Liver (tissue), 3 donors: ENCODE results near the gene ARTN.

ENCODE experiments used
- EGR1 ChIP-seq, 2 donors: IDR thresholded peaks; 2 replicates each; pipeline ENCODE4 v1.6.1; 2016 to 2018; ENCODE audit warnings: antibody characterized with exemption in 2 of 2, low read depth in 2 of 2
- GABPA ChIP-seq, 2 donors: IDR thresholded peaks in 1 of 2; conservative IDR thresholded peaks in 1 of 2; 2 replicates each; pipeline ENCODE4 v1.6.1; 2016; ENCODE audit warnings: antibody characterized with exemption in 2 of 2, mild to moderate bottlenecking in 1 of 2, moderate library complexity in 1 of 2
- HNF4A ChIP-seq, 2 donors: conservative IDR thresholded peaks; 2 replicates each; pipeline ENCODE4 v1.6.1; 2016; ENCODE audit warnings: antibody characterized with exemption in 2 of 2, mild to moderate bottlenecking in 2 of 2
- JUND ChIP-seq, 2 donors: IDR thresholded peaks; 2 replicates each; pipeline ENCODE4 v1.6.1; 2016; ENCODE audit warnings: antibody characterized with exemption in 2 of 2
- RAD21 ChIP-seq, 2 donors: IDR thresholded peaks; 2 replicates each; pipeline ENCODE4 v1.6.1; 2016; ENCODE audit warnings: antibody characterized with exemption in 2 of 2, mild to moderate bottlenecking in 2 of 2
- RXRA ChIP-seq, 2 donors: IDR thresholded peaks; 2 replicates each; pipeline ENCODE4 v1.6.1; 2017 to 2018; ENCODE audit warnings: antibody characterized with exemption in 2 of 2, mild to moderate bottlenecking in 1 of 2
- SP1 ChIP-seq: IDR thresholded peaks from 2 replicates; pipeline ENCODE4 v1.6.1; 2018; ENCODE audit warnings: antibody characterized with exemption, mild to moderate bottlenecking
- TAF1 ChIP-seq: conservative IDR thresholded peaks from 2 replicates; pipeline ENCODE4 v1.6.1; 2016; ENCODE audit warnings: antibody characterized with exemption, mild to moderate bottlenecking
- YY1 ChIP-seq: IDR thresholded peaks from 2 replicates; pipeline ENCODE4 v1.6.1; 2016; ENCODE audit warnings: antibody characterized with exemption, mild to moderate bottlenecking
- TF ChIP-seq, protein P1 (sequence below): fragments of 150-350 bp; IDR thresholded peaks from 2 replicates; pipeline ENCODE4 v1.5.1; 2017; ENCODE audit warnings: improper control_type of control experiment, low read depth, low read length; ENCODE audit not compliant: missing input control
- TF ChIP-seq, protein P2 (sequence below): IDR thresholded peaks from 2 replicates; pipeline ENCODE4 v1.6.1; 2016; ENCODE audit warnings: antibody characterized with exemption, mild to moderate bottlenecking
- TF ChIP-seq, protein P3 (sequence below): IDR thresholded peaks from 2 replicates; pipeline ENCODE4 v1.6.1; 2016; ENCODE audit warnings: antibody characterized with exemption
- TF ChIP-seq, protein P4 (sequence below): IDR thresholded peaks from 2 replicates; pipeline ENCODE4 v1.6.1; 2016; ENCODE audit warnings: antibody characterized with exemption
- donor health status: healthy.
- donor health status: healthy.

DNA sequence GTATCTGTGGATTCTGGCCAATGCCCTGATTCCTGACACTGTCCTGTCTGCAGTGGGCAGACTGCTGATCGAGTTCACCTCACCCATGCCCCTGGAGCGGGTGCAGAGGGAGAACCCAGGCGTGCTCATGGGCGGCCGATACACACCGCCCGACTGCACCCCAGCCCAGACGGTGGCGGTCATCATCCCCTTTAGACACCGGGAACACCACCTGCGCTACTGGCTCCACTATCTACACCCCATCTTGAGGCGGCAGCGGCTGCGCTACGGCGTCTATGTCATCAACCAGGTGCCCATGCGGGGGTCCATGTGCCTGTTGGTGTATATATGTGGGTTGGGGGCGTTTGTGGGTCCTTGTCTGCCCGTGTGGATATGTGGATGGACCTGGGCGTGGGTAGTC, 48.0 kb downstream of the ARTN start:
- TF ChIP-seq, protein P1, sequence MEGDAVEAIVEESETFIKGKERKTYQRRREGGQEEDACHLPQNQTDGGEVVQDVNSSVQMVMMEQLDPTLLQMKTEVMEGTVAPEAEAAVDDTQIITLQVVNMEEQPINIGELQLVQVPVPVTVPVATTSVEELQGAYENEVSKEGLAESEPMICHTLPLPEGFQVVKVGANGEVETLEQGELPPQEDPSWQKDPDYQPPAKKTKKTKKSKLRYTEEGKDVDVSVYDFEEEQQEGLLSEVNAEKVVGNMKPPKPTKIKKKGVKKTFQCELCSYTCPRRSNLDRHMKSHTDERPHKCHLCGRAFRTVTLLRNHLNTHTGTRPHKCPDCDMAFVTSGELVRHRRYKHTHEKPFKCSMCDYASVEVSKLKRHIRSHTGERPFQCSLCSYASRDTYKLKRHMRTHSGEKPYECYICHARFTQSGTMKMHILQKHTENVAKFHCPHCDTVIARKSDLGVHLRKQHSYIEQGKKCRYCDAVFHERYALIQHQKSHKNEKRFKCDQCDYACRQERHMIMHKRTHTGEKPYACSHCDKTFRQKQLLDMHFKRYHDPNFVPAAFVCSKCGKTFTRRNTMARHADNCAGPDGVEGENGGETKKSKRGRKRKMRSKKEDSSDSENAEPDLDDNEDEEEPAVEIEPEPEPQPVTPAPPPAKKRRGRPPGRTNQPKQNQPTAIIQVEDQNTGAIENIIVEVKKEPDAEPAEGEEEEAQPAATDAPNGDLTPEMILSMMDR: no peak
- TF ChIP-seq JUND (IDR thresholded peaks at IDR 0.05): no peak
- TF ChIP-seq GABPA (IDR thresholded peaks at IDR 0.05 in 1 of 2, conservative IDR thresholded peaks at IDR 0.05 in 1 of 2): no peak
- TF ChIP-seq TAF1: no peak
- TF ChIP-seq YY1: no peak
- TF ChIP-seq EGR1 (IDR thresholded peaks at IDR 0.05; ENCODE audit: low read depth in 2 of 2): no peak
- TF ChIP-seq, protein P2, sequence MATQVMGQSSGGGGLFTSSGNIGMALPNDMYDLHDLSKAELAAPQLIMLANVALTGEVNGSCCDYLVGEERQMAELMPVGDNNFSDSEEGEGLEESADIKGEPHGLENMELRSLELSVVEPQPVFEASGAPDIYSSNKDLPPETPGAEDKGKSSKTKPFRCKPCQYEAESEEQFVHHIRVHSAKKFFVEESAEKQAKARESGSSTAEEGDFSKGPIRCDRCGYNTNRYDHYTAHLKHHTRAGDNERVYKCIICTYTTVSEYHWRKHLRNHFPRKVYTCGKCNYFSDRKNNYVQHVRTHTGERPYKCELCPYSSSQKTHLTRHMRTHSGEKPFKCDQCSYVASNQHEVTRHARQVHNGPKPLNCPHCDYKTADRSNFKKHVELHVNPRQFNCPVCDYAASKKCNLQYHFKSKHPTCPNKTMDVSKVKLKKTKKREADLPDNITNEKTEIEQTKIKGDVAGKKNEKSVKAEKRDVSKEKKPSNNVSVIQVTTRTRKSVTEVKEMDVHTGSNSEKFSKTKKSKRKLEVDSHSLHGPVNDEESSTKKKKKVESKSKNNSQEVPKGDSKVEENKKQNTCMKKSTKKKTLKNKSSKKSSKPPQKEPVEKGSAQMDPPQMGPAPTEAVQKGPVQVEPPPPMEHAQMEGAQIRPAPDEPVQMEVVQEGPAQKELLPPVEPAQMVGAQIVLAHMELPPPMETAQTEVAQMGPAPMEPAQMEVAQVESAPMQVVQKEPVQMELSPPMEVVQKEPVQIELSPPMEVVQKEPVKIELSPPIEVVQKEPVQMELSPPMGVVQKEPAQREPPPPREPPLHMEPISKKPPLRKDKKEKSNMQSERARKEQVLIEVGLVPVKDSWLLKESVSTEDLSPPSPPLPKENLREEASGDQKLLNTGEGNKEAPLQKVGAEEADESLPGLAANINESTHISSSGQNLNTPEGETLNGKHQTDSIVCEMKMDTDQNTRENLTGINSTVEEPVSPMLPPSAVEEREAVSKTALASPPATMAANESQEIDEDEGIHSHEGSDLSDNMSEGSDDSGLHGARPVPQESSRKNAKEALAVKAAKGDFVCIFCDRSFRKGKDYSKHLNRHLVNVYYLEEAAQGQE: no peak
- TF ChIP-seq, protein P3, sequence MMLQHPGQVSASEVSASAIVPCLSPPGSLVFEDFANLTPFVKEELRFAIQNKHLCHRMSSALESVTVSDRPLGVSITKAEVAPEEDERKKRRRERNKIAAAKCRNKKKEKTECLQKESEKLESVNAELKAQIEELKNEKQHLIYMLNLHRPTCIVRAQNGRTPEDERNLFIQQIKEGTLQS: no peak
- TF ChIP-seq, protein P4, sequence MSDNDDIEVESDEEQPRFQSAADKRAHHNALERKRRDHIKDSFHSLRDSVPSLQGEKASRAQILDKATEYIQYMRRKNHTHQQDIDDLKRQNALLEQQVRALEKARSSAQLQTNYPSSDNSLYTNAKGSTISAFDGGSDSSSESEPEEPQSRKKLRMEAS: no peak
- no peak for TF ChIP-seq RAD21 (IDR thresholded peaks at IDR 0.05)
- no peak for TF ChIP-seq SP1
- no peak for TF ChIP-seq RXRA (IDR thresholded peaks at IDR 0.05)
- TF ChIP-seq HNF4A (conservative IDR thresholded peaks at IDR 0.05): no peak
